ENCODE results near the gene MAP4K5.

Gene MAP4K5

GRCh38 chr14:50476134-50476533, 56.2 kb downstream of the MAP4K5 start:
- no peak for DNase-seq (ENCODE audit: low read depth in 2 of 2)

DNA sequence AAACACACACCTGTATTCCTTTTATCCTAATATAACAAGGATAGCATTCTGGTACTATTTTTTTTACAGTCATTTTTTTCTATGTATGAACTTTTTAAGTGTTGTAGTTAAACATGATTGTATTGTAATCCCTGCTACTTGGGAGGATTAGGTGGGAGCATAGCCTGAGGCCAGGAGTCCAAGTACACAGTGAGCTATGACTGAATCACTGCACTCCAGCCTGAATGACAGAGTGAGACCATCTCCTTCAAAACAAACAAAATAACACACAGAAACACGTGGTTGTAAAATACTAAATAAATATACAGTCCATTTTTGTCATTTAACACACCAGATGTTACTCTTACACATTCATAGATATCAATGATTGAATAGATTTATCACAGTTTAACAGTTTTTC, 56.9 kb downstream of the MAP4K5 start:
- no peak for DNase-seq (ENCODE audit: low read depth in 2 of 2)

- no peak for DNase-seq (ENCODE audit: low read depth in 2 of 2)
Measured at GRCh38 chr14:50471838-50472465, 60.4 kb downstream of the MAP4K5 start.

DNA sequence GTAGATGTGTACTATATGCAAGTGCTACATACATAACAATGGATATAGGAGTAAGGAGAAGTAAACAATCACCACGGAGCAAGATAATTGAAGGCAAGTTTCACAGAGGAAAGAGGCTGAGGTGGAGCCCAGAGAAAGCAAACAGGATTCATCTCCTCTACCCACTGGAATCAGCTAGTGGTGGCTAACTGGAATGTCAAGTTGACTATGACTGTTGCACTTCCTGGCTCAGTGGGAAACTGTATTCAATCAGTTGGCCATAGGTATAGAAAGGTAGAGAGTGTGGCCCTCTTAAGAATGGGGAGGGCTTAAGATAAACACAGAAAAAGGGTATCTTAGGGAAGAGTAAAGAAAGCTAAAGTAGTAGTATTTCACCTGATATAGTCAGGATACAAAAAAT, 62.4 kb downstream of the MAP4K5 start:
- DNase-seq (ENCODE audit: low read depth in 2 of 2), result no peak

DNA sequence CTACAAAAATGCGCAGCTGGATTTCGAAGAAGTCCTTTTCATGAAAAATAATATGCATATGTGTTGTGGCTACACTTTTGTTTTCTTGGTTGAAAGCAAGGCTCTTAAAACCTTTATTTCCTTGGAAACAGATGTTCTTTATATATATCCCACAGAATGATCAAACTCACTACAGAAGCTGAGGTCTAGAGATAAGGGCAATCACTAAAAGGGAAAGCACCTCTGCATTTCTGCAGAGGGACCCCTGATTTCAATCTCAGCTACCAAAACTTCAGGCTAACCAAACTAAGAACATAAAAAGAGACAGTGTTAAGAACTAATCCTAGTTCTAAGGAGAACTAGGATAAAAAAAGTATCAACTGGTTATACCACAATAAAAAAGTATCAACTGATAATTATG, 70.3 kb downstream of the MAP4K5 start:
- no peak for DNase-seq (ENCODE audit: low read depth in 2 of 2)

DNA sequence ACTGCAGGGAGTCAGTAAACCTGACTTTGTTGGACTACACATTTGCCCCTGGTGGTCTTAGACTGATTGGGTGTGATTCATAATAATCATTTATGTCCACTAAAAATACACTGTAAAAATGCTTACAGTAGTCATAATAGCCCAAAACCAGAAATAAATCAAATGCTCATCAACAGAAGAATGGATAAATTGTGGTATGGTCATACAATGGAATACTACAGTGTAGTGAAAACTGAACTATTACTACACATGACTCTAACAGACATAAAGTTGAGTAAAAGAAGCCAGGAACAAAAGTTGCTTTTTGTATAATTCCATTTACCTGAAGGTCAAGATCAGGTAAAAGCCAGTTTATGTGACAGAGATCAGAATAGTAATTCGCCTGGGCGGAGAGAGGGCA, 78.5 kb downstream of the MAP4K5 start:
- DNase-seq (ENCODE audit: low read depth in 2 of 2), result no peak

DNA sequence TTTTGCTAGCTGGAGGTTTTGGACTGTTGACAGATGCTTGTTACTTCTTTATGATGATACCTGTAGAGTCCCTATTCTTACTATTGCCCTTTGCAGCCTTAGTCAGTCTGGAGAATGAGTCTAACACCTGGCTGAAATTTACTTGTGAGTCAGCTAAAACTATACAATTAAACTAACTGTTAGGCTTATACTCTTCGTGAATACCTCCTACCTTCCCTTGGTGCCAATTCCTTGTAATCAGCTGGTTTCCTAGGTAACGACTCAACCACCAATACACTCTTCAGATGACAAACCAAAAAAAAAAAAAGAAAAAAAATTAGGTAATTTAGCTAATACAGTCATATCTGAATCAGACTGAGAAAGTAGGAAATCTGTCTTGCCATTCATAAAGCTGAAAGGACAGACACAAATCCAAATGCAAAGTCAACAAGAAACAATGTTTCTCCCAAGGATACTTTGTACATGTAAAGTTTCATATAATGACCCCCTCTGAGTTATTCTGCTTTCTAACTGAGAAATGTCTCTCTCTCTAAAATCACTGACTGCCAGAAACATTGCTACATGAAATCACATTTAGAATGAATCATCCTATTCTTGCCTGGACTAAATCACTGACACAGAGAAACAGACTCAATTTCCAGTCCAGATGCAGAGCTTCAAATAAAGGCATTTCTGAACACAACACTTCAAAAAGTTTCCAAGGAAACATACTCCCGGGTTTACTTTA, 79.2 kb downstream of the MAP4K5 start:
- no peak for DNase-seq (ENCODE audit: low read depth in 2 of 2)

DNA sequence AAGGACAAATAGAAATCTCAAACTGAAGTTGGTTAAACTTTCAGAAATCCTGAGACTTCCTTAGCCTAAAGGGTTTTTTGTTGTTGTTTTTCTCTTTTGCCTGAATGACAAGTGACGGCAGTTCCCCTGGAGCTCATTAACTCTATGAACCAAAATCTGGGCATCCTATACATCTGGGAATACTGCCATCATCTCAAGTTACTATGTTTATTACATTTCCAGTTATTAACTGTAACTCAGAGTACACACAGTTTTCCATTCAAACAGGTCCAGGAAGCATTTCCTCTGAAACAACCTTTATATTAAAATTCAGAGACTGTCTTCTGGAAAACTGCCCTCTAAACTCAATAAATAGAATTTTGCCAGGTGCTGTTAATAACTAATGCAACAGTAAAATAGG, 80.1 kb downstream of the MAP4K5 start:
- no peak for DNase-seq (ENCODE audit: low read depth in 2 of 2)

DNA sequence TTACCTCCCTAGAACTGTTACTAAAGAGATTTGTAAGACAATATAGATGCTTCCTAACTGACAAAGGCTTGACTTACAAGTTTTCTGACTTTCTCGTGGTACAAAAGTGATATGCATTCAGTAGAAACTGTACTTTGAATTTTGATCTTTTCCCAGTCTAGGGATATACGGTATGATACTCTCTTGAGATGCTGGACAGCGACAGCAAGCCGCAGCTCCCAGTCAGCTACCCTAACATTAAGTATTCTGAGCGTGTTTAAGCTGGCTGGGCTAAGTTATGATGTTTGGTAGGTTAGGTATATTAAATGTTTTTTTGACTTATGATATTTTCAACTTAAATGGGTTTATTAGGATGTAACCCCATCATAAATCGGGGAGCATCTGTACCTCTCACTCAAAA, 80.5 kb downstream of the MAP4K5 start:
- no peak for DNase-seq (ENCODE audit: low read depth in 2 of 2)

GRCh38 chr14:50447461-50447860, 84.9 kb downstream of the MAP4K5 start:
- DNase-seq (ENCODE audit: low read depth in 2 of 2), result no peak

GRCh38 chr14:50434528-50434927, 97.8 kb downstream of the MAP4K5 start:
- no peak for DNase-seq (ENCODE audit: low read depth in 2 of 2)

- DNase-seq (ENCODE audit: low read depth in 2 of 2), result no peak
Measured at GRCh38 chr14:50432131-50432530, 100.2 kb downstream of the MAP4K5 start.

GRCh38 chr14:50425816-50426215, 106.6 kb downstream of the MAP4K5 start:
- DNase-seq (ENCODE audit: low read depth in 2 of 2), result no peak

DNA sequence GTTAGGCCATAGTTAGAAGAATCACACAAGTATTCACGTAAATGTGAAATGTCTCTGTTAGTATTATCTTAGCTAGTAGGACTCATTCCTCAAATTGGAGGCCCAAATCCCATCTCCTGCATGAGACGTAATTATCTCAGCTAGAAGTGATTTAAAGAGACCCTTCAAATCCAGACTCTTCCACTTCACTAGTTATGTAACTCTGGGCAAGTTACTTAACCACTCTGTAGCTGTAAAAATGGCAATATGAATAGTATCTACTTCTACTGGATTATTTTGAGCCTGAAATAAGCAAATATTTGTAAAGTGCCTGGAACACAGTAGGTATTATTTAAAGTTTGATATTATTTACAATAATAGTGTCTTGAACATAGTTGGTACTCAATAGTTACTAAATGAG, 107.3 kb downstream of the MAP4K5 start:
- DNase-seq (ENCODE audit: low read depth in 2 of 2), result no peak

DNA sequence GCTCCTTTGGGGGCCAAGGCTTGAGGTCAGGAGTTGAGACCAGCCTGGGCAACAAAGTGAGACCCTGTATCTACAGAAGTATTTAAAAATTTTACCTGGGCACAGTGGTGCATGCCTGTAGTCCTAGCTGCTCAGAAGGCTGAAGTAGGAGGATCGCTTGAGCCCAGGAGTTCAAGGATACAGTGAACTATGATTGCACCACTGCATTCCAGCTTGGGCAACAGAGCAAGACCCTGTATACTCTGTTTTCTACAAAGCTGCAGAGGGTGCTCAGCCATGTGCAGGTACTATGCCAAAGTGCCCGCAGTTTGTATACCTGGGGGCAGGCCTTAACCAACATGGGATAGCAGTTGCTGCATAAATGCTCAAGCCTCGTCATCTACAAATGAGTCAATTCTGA, 108.8 kb downstream of the MAP4K5 start:
- no peak for DNase-seq (ENCODE audit: low read depth in 2 of 2)

DNA sequence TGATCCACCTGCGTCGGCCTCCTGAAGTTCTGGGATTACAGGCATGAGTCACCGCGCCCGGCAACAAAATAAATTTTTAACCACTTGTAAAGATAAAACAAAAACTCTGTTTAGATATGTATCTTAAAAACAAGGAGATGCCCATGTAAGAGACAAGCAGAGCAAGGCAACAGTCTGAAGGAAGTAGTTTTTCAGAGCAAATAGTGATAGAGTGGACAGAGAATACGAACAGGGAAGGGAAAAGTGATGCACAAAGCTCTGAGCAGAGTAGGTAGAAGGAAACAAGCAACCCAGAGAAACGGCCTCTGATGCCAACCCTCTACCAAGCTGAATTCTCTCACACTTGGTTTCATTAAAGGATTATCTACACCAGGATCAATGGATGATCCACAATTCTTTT, 110.9 kb downstream of the MAP4K5 start:
- DNase-seq (ENCODE audit: low read depth in 2 of 2), result no peak

DNA sequence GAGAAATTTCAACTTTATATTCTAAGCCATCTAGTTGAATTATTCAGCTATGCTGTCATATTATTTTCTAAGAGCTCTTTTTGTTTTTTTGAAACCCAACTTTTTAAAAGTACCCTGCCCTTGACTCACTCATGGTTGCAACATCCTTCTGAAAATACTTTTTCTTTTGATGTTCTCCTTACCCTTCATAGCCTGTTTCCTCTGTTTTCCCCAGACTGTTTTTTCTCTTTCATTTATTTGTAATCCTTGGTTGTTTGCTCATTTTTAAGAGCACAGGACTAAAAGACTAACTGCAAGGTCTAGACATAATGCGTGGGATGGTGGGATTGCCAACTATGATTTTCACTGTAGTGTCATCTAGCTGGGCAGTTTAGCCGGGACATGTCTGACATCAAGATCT, 114.5 kb downstream of the MAP4K5 start:
- DNase-seq (ENCODE audit: low read depth in 2 of 2), result no peak

DNA sequence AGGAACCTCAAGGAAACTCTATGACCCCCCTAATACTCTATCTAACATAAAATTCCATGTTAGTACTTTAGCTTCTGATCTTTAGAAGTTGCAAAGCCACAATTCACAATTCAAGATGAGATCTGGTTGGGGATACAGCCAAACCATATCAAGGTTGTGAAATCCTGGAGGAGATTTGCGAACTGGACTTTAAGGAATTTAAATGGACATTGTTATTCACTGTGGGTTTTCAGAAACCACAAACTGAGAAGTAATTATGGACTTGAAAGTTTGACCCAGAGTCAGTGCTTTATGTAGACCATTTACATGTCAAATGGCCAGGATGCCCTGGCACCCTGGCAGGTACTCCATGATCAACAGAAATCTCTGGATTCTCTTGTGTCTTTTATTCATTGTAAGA, 121.4 kb downstream of the MAP4K5 start:
- DNase-seq (ENCODE audit: low read depth in 2 of 2), result no peak

GRCh38 chr14:50410071-50410470, 122.3 kb downstream of the MAP4K5 start:
- no peak for DNase-seq (ENCODE audit: low read depth in 2 of 2)

DNA sequence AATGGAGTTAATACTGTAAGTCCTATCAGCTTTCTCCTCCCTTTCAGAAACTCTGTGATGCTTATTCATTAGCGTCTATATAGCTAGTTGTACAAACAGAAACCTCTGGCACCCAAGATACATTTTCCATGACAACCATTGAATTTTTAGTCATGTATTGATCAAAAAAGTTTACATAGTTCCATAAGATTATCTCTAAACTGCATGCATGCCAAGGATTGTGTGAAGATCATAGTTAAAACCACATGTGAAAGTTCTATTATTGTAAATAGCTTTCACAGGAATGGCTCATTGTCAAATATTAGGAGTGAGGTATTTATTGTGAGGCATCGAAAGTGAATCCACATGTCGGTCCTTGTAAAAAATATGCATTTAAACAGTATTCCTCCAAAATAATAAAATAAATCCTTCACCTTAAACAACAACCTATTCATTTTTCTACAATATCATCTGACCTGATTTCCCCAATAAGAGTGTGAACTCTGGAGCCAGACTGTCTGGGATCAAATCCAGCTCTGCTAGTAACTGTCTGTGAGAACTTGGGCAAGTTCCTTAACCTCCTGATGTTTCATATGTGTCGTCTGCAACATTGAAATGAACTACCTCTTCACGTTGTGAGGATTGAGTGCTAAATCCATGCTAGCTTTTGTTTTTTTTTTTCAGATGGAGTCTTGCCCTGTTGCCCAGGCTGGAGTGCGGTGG, 125.1 kb downstream of the MAP4K5 start:
- DNase-seq (ENCODE audit: low read depth in 2 of 2), result no peak

GRCh38 chr14:50403419-50403818, 128.9 kb downstream of the MAP4K5 start:
- no peak for DNase-seq (ENCODE audit: low read depth in 2 of 2)

DNA sequence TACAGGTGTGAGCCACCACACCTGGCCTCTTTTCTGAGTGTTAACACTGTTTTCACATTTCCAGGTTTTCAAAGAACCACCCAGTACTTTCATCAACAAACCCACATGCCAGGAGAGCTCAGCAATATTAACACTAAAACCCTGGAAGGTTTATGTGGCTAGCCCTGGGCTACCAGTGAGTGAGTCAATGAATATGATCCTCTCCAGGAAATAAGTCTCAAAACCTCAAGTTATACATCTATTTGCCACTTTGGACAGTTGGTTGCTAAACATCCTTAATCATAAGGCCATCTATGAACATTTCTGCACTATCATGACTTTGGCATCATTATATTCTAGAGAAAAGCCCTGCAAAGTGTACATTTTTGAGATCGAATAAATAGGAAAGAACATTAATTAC, 129.4 kb downstream of the MAP4K5 start:
- DNase-seq (ENCODE audit: low read depth in 2 of 2), result no peak

DNA sequence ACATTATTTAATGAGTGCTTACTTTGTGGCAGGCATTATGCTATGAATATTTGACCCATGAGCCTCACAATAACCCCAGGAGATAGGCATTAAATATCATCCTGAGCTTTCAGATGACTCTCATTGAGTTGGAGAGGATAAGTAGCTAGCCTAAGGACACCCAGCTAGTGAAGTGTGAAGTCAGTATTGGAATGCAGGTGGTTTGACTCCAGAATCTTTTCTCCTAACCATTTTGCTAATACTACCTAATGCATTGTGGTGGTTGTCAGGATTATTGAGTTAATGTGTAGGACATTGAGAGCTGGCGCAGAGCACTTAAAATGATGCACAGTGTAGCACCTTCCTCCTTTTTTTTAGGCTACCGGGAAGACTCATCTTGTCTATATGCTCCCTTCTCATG, 131.9 kb downstream of the MAP4K5 start:
- no peak for DNase-seq (ENCODE audit: low read depth in 2 of 2)
